Cardiac fibroblast (primary cell): ENCODE measurements around the gene FAM83D.
A peak's percentile ranks its signal among the peaks of the same experiment; 100 is the strongest.

Source experiments
- DNase-seq, 2 donors: peaks; one replicate each; pipeline versions ENCODE4 v3.0.0 to v3.0.0-alpha.2; 2010; ENCODE audit warnings: low read depth in 2 of 2
- H3K4me3 ChIP-seq, 2 donors: replicated peaks in 1 of 2; 1 replicate in 1 of 2; 2 replicates in 1 of 2; pipeline ENCODE4 v1.5.1; 2011; ENCODE audit warnings: low read depth in 2 of 2, low read length in 2 of 2, mild to moderate bottlenecking in 2 of 2, moderate library complexity in 1 of 2
- CTCF ChIP-seq: IDR thresholded peaks from one replicate; pipeline ENCODE4 v1.5.1; 2011; ENCODE audit warnings: low read depth, mild to moderate bottlenecking, low read length, inconsistent platforms

Gene FAM83D

GRCh38 chr20:38962044-38962927 is 36.1 kb downstream of the FAM83D start, which contains the start of gene DHX35:
TSS of gene DHX35 (plus strand) at chr20:38962344. CDS start at chr20:38962368, 24 bp downstream.
- peak within 1 kb of the TSS; percentile 84 to 93 for H3K4me3 ChIP-seq
- TF ChIP-seq CTCF = peak; percentile 41
- peak; percentile 97 to 98 for DNase-seq

GRCh38 chr20:38962928-38963401 is 36.7 kb downstream of the FAM83D start:
- peak overlapping the region; percentile 84 to 93 for H3K4me3 ChIP-seq
- TF ChIP-seq CTCF = no peak
- DNase-seq = no peak

GRCh38 chr20:38963745-38964144 is 37.5 kb downstream of the FAM83D start:
- TF ChIP-seq CTCF = no peak
- H3K4me3 ChIP-seq = no peak overlapping the region
- DNase-seq = no peak

- no peak overlapping the region for H3K4me3 ChIP-seq
- no peak for TF ChIP-seq CTCF
- DNase-seq = no peak
Measured at GRCh38 chr20:38965264-38965663, 39.0 kb downstream of the FAM83D start.

- no peak for DNase-seq
- no peak for TF ChIP-seq CTCF
- H3K4me3 ChIP-seq = no peak overlapping the region
Measured at GRCh38 chr20:38968090-38968489, 41.9 kb downstream of the FAM83D start.

- TF ChIP-seq CTCF = no peak
Measured at GRCh38 chr20:38969708-38970107, 43.5 kb downstream of the FAM83D start.

More at GRCh38 chr20:38969708-38970107, 43.5 kb downstream of the FAM83D start:
- H3K4me3 ChIP-seq = no peak overlapping the region
- peak in 1 of 2 donors; percentile 17 for DNase-seq
